NCI-H2107 (cell line): Measurements from ENCODE around the gene TSPAN3.

Source experiments
- DNase-seq: peaks from one replicate; lab custom pipeline; 2025; lab: John Stamatoyannopoulos, UW

TSPAN3 gene

DNA sequence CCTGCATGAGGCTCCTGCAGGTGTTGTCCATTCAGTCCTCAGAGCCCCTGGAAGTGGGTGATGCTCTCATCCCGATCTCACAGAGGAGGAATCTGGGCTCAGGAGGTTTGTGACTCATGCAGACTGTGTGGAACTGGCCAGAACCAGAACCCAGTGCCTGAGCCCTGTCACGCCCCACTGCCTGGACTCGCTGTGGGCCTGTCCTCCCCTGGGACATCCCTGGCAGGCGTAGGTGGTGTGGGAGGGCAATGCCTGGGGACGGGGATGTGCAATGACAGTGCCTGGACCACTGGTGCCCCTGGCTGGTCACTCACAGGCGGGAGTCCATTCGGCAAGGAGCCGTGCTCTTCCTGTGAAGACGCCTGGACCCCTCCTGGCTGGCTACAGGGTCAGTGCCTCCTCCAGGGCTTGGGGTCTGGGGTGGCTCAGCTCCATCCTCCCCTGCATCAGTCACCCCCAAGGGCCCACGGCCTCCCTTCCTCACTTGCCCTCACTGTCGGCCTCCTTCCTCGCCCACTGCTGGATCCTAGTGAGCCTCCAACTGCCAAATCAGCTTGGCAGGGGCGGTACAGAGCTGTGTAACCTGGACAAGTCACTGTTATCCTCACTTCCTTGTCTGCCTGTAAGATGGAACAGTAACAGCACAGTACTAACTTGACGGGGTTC lies 61.1 kb downstream of the TSPAN3 start:
- DNase-seq, result no peak

DNA sequence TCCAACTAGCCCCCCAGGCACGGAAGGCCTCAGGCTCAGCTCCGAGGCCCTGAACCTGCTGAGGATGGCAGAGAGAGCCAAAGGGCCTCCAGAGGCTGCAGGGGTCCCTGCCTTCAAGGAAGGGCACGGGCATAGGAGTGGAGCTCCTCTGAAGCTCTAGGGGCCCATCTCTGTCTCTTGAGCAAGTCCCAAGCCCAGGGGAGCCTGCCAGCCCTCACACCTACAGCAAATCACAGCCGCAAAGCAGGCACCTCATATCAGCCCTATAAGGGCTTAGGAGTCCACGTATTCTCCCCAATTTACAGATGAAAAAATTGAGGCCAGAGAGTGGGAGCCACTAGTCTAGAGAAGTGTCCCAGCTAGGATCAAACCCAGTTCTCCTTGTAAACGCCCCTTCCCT lies 61.7 kb downstream of the TSPAN3 start:
- DNase-seq, result no peak

DNA sequence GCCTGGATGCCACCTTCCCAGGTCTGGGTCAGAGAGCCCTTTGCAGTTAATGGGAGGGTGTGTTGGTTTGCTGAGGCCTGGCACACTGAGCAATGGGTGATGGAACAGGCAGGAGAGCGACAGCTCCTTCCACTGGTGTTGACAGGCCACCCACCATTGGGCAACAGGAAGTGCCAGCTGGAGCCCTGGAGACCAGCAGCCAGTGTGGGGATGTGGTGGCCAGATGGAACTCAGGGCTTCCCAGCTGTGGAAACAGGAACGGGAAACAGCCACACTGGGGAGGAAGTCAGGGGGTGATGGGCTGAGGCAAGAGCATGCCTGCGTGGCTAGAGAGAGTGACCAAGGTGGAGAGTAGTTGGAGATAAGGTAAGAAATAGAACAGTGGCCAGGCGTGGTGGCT lies 66.7 kb downstream of the TSPAN3 start:
- no peak for DNase-seq

DNA sequence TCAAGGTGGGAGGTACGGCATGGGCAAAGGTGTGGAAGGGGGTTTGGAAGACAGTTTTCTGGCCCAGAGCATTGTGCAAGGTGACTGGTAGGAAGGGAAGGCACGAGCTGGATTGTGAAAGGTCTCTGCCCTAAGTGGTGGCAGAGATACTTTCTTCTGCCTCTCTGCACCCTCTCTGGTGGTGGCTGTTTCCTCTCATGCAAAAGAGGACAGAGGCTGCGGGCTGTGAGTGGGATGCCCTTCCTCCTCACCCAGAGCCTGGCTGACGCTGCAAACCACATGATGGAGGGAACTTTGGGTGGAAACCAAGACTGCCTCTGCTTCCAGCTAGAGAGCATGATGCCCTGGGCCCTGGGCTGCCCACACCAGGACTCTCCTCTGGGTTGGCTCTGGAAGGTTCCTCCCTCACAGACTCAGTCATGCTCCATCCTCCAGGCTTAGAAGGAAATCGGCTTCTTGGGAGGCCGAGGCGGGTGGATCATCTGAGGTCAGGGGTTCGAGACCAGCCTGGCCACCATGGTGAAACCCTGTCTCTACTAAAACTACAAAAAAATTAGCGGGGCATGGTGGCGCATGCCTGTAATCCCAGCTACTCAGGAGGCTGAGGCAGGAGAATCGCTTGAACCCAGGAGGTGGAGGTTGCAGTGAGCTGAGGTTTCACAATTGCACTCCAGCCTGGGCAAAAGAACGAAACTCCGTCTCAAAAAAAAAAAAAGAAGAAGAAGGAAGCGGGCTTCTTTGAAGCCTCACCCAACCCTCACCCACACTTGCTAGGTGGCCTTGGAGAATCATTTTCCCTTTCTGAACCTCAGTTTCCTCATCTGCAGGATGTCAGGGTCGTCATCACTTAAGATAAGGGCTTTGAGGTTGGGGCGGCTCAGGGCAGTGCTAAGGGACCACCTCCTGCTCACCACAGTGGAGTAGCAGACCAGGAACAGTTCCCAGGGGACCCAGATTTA lies 67.7 kb downstream of the TSPAN3 start:
- no peak for DNase-seq

DNA sequence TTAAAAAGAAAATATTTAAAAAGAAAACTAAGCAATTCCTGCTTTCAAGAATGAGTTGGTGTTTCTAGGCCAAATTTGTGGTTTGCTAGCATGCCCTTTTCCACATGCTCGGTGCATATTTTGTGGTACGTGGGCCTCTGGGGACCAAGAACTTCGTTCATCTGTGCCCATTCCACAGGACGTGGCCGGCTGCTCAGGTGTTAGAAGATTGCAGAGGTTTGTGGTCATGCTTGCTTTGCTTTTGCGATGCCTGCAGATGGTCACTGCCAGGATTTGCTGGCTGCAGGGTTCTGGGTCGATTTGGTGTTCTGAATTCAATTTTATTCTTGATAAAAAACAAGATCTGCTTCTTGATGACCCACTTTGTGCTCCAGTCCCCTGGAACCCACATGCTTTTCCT lies 68.5 kb downstream of the TSPAN3 start:
- no peak for DNase-seq

DNA sequence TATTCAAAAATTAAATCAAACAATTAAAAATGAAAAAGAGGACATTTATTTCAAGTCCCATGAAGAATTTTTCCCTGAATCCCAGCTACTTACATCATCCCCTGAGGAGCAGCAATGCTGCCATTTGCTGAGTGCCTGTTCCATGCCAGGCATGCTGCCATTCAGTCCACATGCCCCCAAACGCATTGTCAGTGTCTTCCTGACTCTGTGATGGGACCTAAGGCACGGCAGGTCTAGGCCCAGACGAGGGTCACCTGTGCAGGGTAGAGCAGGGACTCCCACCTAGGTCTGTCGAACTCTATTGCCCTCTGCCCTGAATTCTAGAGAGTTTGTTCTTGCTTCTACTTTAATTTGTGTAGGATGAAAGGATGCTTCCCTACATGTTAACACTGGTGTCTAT lies 68.9 kb downstream of the TSPAN3 start:
- no peak for DNase-seq

DNA sequence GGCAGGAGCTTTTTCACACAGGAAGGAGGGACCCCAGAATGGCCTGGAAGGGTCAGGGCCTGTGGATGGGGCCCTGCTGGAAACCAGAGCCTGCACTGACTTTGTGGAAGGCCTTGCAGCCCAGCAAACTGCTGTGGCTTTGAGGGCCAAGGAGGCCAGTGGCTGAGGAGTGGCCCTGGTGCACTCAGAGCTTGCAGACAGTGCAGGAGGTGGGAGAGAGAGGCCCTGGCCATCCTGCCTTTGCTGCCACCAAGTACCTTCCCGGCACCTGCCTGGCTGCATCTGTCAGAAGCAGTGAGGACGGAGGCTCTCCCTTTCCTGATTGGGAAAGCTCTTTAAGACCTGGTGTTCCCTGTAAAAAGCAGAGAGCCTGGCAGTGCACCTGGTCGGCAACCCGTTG lies 69.6 kb downstream of the TSPAN3 start:
- no peak for DNase-seq

DNA sequence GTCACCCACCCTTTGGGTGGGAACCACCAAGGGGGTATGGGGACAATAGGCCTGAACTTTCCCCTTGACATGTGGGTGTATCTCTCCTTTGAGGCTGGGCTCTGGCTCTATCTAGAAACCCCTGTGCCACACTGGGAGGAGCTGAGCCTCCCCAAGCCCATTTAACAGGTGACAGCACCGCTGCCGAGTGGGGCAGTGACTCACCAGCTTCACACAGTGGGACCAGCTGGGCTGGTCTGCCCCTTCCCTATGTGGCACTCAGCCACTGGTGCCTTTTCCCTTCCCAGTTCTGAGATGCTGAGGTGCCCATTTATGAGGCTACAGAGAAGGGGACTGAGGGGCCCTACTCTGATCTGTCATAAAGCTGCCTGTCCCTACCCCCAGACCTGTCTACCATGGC lies 70.9 kb downstream of the TSPAN3 start:
- DNase-seq, result no peak

DNA sequence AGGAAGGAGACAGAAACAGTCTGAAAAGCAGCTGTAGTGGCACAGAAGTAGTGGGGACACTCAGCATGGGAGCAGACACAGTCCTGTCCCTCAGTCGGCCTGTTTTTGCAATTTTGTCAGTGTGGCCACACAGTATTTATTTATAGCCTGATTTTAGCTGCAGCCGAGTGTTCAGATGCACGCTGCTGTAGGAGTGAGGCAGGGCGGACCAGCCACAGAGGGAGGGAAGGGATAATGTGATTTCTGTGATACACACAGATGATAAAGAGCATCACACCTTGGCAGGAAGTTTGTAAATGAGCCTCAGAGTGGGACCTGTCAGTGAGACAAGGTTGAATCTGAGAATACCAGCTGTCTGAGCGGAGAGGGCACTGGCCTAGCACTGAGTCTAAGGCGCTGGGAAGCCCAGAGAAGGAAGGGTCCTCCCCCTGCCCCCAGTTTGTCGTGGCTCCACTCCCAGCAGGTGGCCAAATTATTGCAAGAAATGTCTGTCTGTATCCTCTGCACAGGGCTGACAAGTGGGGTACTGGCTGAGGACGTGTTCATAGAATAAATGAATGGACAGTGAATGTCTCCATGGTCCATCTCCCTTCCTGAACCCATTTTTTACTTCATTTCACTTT lies 72.1 kb downstream of the TSPAN3 start:
- no peak for DNase-seq

DNA sequence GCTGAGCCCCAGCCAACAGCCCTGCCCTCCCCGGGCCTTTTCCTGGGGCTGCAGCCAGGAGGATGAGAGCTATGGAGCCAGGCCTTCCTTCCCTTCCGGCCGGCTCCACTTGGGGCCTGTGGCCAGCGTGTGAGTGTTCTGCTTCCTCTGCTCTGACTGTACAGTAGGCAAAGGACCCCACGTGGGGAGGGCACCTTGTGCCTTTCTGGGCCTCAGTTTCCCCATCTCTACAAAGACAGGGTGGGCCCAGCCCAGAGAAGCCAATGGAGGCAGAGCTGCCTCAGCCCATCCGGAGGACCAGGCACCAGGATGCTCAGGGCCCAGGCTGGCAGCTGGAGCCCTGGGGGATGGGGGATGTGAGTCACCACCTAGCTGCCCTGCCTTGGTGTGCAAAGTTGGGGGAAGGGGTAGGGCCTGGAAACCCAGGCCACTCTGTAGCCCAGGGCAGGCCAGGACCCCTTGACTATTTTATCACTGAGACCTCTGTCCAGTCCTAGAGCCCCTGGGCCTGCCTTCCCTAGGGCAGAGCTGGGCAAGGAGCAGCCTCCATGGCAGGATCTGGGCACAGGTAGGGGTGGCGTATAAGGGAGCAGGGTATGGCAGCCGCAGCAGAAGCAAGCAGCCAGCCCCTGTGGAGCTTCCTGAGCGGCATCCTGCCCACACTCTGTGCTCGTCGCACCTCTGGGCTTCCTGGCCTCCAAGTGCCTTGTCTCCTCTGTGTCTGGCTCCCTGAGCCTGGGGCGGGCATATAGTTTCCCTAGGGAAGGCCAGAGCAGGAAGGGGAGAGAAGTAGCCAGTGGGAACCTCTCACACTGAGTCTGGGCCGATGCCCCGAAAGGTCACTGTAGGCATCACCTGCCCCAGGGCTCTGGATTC lies 74.1 kb downstream of the TSPAN3 start:
- no peak for DNase-seq

DNA sequence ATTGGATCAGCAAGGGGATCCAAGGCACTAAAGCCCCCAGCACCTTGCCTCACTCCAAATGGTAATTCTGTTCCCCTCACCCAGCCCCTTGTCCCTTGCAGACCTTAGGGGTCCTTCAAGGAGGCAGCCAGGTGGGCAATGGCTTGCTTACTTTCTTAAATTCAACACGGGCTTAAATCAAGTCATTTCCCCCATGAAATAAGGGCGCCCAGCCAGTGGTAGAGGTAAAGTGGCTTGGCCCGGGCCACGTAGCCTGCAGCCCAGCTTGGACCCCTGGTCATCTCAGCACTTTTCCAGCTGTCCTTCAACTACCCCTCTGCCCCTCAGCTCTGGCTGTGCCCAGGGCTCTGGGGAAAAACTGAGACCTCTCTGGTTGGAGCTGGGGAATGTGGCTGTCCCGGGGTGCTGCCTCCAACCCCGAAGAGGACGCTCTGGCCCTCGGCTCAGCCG lies 74.8 kb downstream of the TSPAN3 start:
- DNase-seq, result no peak

DNA sequence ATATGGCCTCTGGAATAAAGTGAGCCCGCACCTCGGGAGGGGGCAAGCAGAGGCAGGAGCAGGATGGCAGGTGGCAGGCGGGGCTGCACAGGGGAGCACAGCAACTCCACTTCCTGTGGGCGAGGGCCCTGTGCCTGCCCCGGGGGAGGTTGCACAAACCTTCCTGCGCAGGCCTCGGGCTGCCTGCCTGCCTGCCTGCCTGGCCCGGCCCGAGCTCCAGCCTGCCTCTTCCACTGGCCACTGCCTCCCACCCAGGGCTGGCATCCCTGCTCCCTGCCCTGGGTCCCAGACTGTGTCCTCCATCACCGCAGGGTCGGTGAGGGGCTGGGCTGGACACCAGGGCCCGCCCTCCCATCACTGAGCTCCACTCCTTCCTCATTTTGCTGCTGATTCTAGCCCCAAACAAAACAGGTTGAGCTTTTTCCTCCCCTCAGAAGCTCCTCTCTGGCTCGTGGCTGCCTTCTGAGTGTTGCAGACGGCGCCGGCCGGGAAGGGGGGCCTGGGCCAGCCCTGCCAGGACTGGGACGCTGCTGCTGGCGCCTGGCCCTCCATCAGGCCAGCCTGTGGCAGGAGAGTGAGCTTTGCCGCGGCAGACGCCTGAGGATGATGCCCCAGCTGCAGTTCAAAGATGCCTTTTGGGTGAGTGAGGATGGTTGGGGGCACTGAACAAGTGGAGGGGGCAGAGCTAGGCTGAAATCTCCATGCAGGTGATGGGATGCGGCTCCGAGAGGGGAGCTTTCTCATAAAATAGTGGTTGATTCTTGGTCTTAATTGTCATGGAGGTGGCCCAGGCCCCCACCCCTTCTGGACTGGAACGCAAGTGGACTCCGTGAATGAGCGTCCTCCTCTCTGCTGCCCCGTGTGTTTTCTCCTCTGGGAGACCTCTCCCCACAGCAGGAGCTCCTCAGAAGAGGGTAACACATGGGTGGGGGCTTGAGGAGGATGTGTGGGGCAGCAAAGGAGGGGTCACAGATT lies 75.7 kb downstream of the TSPAN3 start, which contains the start of gene PSTPIP1:
TSS of gene PSTPIP1 (plus strand) at position 156 of the 975 bp plus-strand sequence. CDS start at position 604, 448 bp downstream.
- DNase-seq, result no peak

DNA sequence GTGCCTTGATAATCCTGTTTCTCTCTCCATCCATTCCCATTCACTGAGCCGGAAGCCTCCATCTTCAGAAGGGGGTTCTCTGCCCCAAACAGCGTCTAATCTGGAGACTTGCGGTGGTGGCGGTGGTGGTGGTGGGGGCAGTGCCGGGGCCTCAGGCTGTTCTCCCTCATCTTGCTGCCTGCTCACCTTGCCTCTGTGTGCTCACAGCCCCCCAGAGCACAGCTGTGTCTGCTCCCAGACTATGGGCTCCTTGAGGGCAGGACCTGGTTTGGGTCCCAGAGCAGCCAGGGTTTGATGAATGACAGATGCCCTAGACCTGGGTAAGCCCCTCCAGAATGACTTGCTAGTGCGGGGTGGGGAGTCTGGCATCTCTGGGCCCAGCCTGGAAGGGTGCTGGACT lies 76.4 kb downstream of the TSPAN3 start:
- DNase-seq, result no peak

DNA sequence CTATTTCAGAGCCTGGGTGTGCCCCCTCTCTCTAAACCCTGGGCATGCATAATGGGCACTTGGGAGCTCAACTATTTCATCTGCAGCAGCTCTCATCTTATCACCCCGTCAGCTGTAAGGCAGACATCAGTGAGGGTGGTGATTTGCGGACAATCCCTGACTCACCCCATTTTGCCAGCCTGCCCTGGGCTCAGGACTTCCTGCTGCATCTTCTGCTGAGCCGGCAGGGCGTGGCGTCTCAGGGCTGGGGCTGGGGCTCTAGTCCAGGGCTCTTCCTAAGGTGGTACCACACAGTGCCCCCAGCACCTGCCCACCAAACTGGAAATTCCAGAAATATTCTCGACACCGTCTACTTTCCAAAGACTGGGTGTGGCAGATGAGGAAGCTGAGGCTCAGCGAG lies 76.9 kb downstream of the TSPAN3 start:
- no peak for DNase-seq

DNA sequence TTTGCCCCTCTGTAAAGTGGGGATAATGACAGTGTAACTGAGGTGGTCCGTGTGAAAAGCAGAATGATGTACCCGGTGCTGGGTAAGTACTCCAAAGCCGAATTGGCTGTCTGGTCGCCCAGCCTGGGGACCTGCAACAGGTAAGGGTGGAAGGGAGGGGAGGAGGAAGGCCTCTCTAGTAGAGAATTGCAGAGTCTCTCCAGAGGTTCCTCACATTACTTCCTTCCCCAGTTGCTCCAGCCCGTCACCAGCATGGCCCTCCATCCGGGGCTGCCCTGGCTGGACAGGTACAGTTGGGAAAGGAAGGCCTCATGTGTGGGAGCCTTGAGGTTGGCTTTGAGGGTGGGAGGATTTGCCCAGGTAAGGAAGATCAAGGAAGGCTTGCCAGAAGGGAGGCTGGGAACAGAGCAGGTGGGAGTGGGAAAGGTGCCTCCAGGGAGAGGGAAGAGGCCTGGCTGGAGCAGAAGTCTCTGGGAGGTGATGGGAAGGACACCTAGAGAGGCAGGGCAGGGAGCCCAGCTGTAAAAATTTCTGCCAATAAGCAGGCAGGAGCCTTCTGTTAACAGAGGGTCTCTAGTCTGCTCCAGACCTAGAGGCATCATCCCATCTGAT lies 77.7 kb downstream of the TSPAN3 start:
- no peak for DNase-seq

DNA sequence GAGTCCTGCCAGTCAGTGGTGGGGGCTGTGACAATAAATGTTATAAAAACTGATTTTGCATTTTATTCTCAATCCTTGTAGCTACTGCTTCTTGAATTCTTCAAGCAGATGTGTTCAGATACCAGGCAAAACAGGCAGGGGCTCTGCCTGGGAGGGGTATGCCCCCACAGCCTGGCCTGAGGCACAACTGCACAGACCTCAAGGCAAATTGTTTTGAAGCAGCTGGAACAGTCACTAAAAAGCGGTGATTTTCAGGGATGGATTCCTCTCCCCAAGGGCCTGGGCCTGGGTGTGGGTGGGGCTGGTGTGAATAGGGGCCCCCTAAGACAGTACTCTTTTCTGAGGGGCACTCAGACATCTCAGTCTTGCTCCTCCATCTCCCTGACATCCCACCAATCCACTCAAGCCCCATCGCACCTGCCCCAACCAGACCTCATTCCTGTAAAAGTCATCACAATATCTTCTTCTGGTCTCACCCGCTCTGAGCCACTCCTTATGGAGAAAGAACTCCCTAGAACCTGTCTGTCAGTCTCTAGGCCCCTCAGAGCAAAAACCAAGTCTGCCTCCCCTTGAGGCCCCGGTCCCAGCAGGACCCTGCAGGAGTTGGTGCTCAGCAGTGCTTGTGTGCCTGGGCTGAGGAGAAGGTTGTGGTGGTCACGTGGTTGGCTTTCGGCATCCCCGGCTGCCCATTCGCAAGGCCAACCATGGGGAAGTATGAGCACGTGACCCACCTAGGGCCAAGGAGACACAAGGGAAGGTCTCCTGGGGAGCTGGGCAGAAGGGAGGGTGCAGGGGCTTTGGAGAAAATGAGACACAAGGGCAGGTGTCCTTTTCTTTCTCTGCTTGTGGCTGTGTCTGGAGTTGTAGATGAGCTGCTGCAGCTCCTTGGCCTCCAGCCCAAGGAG lies 78.9 kb downstream of the TSPAN3 start:
- no peak for DNase-seq
